ENCODE data around the gene ANKRD44. TPM values are rescaled to one million over a fixed set of nuclear protein-coding genes. Genes with fewer than 3 reads are reported as not detected.

The ANKRD44 gene
- total RNA-seq, 4 donors from 2014 or later, result 22.8 to 69.1 (median 37.5) TPM

GRCh38 chr2:197024206-197024605, 286.4 kb downstream of the ANKRD44 start:
- TF ChIP-seq, protein P1, sequence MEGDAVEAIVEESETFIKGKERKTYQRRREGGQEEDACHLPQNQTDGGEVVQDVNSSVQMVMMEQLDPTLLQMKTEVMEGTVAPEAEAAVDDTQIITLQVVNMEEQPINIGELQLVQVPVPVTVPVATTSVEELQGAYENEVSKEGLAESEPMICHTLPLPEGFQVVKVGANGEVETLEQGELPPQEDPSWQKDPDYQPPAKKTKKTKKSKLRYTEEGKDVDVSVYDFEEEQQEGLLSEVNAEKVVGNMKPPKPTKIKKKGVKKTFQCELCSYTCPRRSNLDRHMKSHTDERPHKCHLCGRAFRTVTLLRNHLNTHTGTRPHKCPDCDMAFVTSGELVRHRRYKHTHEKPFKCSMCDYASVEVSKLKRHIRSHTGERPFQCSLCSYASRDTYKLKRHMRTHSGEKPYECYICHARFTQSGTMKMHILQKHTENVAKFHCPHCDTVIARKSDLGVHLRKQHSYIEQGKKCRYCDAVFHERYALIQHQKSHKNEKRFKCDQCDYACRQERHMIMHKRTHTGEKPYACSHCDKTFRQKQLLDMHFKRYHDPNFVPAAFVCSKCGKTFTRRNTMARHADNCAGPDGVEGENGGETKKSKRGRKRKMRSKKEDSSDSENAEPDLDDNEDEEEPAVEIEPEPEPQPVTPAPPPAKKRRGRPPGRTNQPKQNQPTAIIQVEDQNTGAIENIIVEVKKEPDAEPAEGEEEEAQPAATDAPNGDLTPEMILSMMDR (IDR thresholded peaks at IDR 0.05; ENCODE audit: low read depth), result no peak

DNA sequence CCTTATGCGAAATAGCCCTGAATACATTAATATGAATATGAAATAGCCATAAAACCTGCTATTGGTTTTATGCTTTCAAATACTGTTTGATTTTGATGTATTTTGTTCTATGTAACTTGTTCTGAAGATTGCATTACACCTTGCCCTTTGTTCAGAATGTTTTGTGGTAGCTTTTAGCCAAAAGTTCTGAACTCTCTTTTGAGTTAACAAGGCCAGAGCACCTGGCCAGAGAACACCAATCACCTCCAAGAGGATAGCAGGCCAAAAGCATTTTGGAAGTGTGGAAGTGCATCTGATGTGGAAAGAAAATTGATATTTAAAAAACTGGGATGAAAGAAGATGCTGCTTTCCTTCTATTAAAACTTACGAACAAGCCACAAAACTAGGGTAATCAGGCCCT, 297.5 kb downstream of the ANKRD44 start:
- TF ChIP-seq, protein P1 (IDR thresholded peaks at IDR 0.05; ENCODE audit: low read depth), result no peak

DNA sequence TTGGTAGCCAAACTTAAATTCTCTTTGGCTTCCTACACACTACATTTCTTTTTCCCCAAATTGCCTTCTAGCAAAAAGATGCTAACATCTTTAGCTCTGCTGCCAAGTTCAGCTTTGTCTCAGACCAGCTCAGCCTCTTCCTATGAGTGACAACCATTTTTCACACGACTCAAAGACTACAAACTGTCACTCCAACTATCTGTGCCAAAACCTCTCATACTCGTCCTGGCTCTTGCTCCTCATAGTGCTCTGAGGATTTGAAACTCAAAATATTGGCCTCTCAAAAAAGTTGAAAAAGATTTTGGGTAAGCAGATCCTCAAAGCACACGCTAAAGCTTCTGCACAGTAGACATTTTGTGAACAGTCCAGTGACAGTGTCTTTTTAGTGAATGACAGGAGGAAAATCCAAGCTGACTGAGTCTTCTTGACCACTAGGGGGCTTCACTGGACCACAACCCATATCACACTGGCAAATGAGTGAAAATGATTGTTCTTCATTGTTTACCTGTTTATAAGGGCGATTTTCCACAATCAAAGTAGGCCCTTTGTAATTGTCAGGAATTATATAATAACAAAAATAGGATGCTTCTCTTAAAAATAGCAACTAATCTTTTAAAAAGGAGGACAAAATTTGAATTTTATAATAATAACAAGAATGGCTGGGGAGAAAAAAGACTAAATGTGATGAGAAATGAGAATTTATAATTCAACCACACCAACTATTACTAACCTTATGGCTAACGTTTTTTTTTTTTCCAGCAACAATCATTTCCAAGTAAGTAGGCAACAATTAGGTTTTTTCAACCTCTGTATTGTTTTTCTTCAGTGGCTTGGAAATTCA, 298.6 kb downstream of the ANKRD44 start:
- TF ChIP-seq, protein P1 (IDR thresholded peaks at IDR 0.05; ENCODE audit: low read depth), result no peak

DNA sequence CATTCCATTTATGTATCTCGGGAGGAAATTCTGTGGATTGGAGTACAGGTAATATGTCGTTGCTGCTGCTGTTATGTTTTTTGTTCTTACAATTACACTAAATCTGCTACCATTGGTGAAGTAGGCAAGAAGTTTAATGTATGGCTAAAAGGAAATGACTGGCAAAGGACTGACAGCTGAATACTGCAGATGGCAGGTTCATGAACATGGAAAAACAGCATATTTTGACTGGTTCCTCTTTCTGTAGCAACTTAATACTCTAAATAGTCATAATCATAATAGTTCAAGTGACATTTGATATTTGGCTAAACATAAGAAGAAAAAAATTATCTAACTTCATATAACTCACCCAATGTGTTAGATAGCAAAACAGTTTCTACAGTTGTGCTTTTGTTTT, 299.6 kb downstream of the ANKRD44 start:
- TF ChIP-seq, protein P1 (IDR thresholded peaks at IDR 0.05; ENCODE audit: low read depth), result no peak

DNA sequence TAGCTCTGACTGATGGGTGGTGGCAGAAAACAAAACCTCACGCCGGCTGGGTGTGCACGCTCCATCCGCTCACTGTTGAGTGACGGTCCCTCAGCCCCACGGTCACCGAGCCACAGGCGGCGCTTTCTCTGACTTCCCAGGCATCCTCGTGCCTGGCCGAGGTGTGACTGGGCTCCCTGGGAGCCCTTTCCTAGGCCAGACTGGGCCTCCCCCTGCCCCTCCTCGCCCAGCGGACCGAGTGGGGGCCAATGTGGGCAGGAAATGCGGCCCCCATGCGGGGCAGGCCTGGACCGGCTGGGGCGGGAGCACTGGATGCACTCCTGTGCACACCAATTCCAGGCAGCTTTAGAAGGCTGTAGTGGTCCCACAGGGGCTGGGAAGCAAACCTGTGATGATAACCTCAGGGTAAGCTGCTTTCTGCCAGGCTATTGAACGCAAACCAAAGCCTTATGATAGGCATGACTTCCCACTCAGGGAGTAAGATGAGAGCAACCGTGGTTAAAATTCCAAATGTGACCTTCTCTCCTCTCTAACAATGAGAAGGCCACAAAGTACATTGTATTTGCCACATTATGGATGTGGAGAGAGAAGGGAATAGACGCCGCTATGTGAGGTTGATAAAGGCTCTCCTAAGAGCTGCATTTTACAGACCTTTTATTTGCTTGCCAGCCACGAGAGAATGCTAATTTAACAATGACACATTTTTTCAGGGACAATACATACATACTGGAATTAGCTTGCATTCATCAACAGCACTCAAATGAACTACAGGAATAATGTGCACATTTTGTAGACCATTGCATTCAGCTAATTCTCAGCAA, 300.2 kb downstream of the ANKRD44 start:
- TF ChIP-seq, protein P1 (IDR thresholded peaks at IDR 0.05; ENCODE audit: low read depth), result no peak

- TF ChIP-seq, protein P1 (IDR thresholded peaks at IDR 0.05; ENCODE audit: low read depth), result no peak
Observed at GRCh38 chr2:197007716-197008628, 302.6 kb downstream of the ANKRD44 start.
